Activated CD8-positive, alpha-beta T cell treated with anti-CD3 and anti-CD28 coated beads, Interleukin-2, amount 10 ng/mL, durations not matched to agents 7 days and 5 days (primary cell): Measurements from ENCODE around the gene STARD3. TPM values are rescaled to one million over a fixed set of nuclear protein-coding genes. Genes with fewer than 3 reads are reported as not detected.

ENCODE experiments used
- ATAC-seq: fragments of 150-1000 bp; cut with Tn5 transposase; one replicate; pipeline ENCODE4 v1.10.0; 2021; ENCODE audit warnings: moderate library complexity
- CTCF ChIA-PET: fragments of 350-600 bp; sonication (Branson Sonifier 250); formaldehyde crosslinking; loops from one replicate; lab custom pipeline; 2021; ENCODE audit warnings: antibody characterized with exemption; lab: Charles Lee
- POLR2A ChIA-PET: fragments of 350-600 bp; sonication (Branson Sonifier 250); formaldehyde crosslinking; loops from one replicate; lab custom pipeline; 2021; ENCODE audit warnings: antibody characterized with exemption; lab: Charles Lee
- DNase-seq: peaks from one replicate; pipeline ENCODE4 v3.0.0-alpha.2; 2020
- H3K27ac Mint-ChIP-seq: one replicate; pipeline ENCODE4 v1.8.0; 2021; ENCODE audit warnings: mild to moderate bottlenecking, mixed read lengths
- H3K27me3 Mint-ChIP-seq: one replicate; pipeline ENCODE4 v1.8.0; 2021; ENCODE audit warnings: low read depth, mixed read lengths
- H3K36me3 Mint-ChIP-seq: one replicate; pipeline ENCODE4 v1.8.0; 2021; ENCODE audit warnings: low read depth, mixed read lengths
- H3K4me1 Mint-ChIP-seq: one replicate; pipeline ENCODE4 v1.8.0; 2021; ENCODE audit warnings: low read depth, mixed read lengths
- H3K4me3 Mint-ChIP-seq: one replicate; pipeline ENCODE4 v1.8.0; 2021; ENCODE audit warnings: mild to moderate bottlenecking, mixed read lengths
- H3K9me3 Mint-ChIP-seq: one replicate; pipeline ENCODE4 v1.8.0; 2022; ENCODE audit warnings: mixed read lengths; ENCODE audit not compliant: insufficient read depth
- total RNA-seq, 2 experiments: library from RNA; stranded (reverse); gene quantifications; one replicate each; pipeline ENCODE4 v1.2.3, GENCODE V29; 2021

STARD3 gene
- total RNA-seq, 2 experiments from 2014 or later: 69.0 to 72.1 TPM

DNA sequence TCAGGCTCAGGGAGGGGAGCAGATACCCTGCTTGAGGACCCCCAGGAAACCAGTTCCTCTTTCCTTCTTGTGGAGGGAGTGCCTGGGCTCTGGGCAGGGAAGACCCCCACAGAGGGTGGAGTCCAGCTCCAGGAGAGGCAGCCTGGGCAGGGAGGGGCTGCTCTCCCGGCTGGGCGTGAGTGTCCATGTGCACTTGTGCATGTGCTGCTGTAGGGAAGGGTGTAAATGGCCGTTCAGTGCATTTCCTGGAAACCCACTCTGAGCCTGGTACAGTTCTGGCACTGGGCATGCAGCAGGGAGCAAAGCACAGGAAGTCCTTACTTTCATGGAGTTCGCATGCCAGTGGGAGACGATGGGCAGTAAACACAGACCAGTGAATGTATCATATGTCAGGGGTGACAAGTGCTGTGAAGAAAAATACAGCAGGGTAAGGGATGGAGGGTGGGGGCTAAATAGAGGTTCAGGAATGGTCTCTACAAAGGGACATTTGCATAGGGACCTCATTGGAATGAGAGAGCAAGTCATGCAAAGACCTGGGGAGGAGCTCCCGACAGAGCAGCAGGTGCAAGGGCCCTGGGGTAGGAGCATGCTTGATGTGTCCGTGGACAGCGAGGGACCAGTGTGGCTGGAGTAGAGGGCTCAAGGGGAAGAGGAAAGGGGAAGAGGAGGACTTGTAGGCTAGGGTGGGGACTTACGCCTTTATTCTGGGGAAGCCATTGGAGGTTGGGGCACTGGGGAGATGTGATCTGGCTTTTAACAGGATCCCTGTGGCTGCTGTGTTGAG, 5.5 kb downstream of the STARD3 start:
- ATAC-seq: no peak
- H3K27me3 Mint-ChIP-seq: no peaks in the 10 kb centered on the region
- ChIA-PET POLR2A (no interaction called here), CTCF (interaction anchor here (1.0 to 10.6 kb wide), 4 partner anchors 8 to 21 kb away, joined by 3 to 115 read pairs (median 50); no protein-coding TSS in a partner anchor)
- H3K9me3 Mint-ChIP-seq: no peaks in the 10 kb centered on the region
- no peak for DNase-seq
- peaks cover 72% of the 10 kb centered on the region for H3K4me1 Mint-ChIP-seq
- H3K4me3 Mint-ChIP-seq: no peak overlapping the region
- H3K36me3 Mint-ChIP-seq: peaks cover 13% of the 10 kb centered on the region
- peak overlapping the region; percentile 28 for H3K27ac Mint-ChIP-seq

GRCh38 chr17:39643271-39643670, 6.3 kb downstream of the STARD3 start:
- peaks cover 8% of the 10 kb centered on the region for H3K36me3 Mint-ChIP-seq
- H3K27ac Mint-ChIP-seq: no peak overlapping the region
- H3K4me1 Mint-ChIP-seq: peaks cover 64% of the 10 kb centered on the region
- no peak overlapping the region for H3K4me3 Mint-ChIP-seq
- no peaks in the 10 kb centered on the region for H3K27me3 Mint-ChIP-seq
- H3K9me3 Mint-ChIP-seq: no peaks in the 10 kb centered on the region
- DNase-seq: no peak
- CTCF ChIA-PET: interaction anchor here (1.0 to 10.6 kb wide), 5 partner anchors 9 to 22 kb away, joined by 3 to 115 read pairs (median 4); no protein-coding TSS in a partner anchor
- POLR2A ChIA-PET: no interaction called here
- ATAC-seq: no peak

GRCh38 chr17:39647256-39647655, 10.3 kb downstream of the STARD3 start:
- DNase-seq (no peak), ATAC-seq (no peak)
- POLR2A ChIA-PET: interaction anchor here (0.8 to 1.5 kb wide), 2 partner anchors 9 to 202 kb away, joined by 3 to 5 read pairs; no protein-coding TSS in a partner anchor
- no peaks in the 10 kb centered on the region for H3K9me3 Mint-ChIP-seq
- CTCF ChIA-PET: interaction anchor here (1.6 to 9.0 kb wide), 2 partner anchors 13 to 24 kb away, joined by 5 to 156 read pairs; partner anchors contain the start of gene PPP1R1B
- H3K36me3 Mint-ChIP-seq: peaks cover 7% of the 10 kb centered on the region
- no peak overlapping the region for H3K4me3 Mint-ChIP-seq
- H3K27ac Mint-ChIP-seq: no peak overlapping the region
- H3K4me1 Mint-ChIP-seq: peaks cover 43% of the 10 kb centered on the region
- H3K27me3 Mint-ChIP-seq: no peaks in the 10 kb centered on the region

- no peak overlapping the region for H3K4me3 Mint-ChIP-seq
- H3K4me1 Mint-ChIP-seq: peaks cover 33% of the 10 kb centered on the region
- H3K9me3 Mint-ChIP-seq: no peaks in the 10 kb centered on the region
- no peak overlapping the region for H3K27ac Mint-ChIP-seq
- POLR2A ChIA-PET: interaction anchor here (1.1 to 1.5 kb wide), 2 partner anchors 11 to 186 kb away, joined by 3 to 5 read pairs; no protein-coding TSS in a partner anchor
- DNase-seq (no peak), ATAC-seq (no peak)
- peaks cover 10% of the 10 kb centered on the region for H3K36me3 Mint-ChIP-seq
- CTCF ChIA-PET: interaction anchor here (0.9 to 9.0 kb wide), 5 partner anchors 14 to 81 kb away, joined by 3 to 156 read pairs (median 5); partner anchors contain the start of genes PNMT and PPP1R1B
- H3K27me3 Mint-ChIP-seq: no peaks in the 10 kb centered on the region
These were observed 11.8 kb downstream of the STARD3 start for GRCh38 chr17:39648616-39649366.

- Mint-ChIP-seq H3K27ac (no peak overlapping the region), H3K36me3 (peaks cover 12% of the 10 kb centered on the region), H3K9me3 (no peaks in the 10 kb centered on the region), H3K4me3 (no peak overlapping the region), H3K4me1 (peaks cover 31% of the 10 kb centered on the region), H3K27me3 (no peaks in the 10 kb centered on the region)
- DNase-seq (no peak), ATAC-seq (no peak)
- ChIA-PET POLR2A (no interaction called here), CTCF (interaction anchor here (1.6 to 9.0 kb wide), 3 partner anchors 16 to 35 kb away, joined by 4 to 156 read pairs (median 45); partner anchors contain the start of gene PPP1R1B)
These were observed 13.2 kb downstream of the STARD3 start for GRCh38 chr17:39650121-39650579.

GRCh38 chr17:39651923-39652586, 15.1 kb downstream of the STARD3 start:
- H3K4me1 Mint-ChIP-seq: peaks cover 31% of the 10 kb centered on the region
- no peak for ATAC-seq
- CTCF ChIA-PET: interaction anchor here (0.7 to 9.0 kb wide), 10 partner anchors 11 to 97 kb away, joined by 3 to 156 read pairs (median 5); partner anchors contain the start of genes PNMT, PPP1R1B and STARD3
- POLR2A ChIA-PET: no interaction called here
- H3K27me3 Mint-ChIP-seq: no peaks in the 10 kb centered on the region
- peaks cover 14% of the 10 kb centered on the region for H3K36me3 Mint-ChIP-seq
- H3K9me3 Mint-ChIP-seq: no peaks in the 10 kb centered on the region
- peak overlapping the region; percentile 37 for H3K27ac Mint-ChIP-seq
- no peak overlapping the region for H3K4me3 Mint-ChIP-seq
- DNase-seq: no peak

GRCh38 chr17:39652587-39653315, 15.8 kb downstream of the STARD3 start:
- ATAC-seq (peak; percentile 21), DNase-seq (no peak)
- ChIA-PET POLR2A (no interaction called here), CTCF (interaction anchor here (0.7 to 9.0 kb wide), 12 partner anchors 12 to 100 kb away, joined by 3 to 156 read pairs (median 8); partner anchors contain the start of genes PNMT, PPP1R1B and STARD3)
- Mint-ChIP-seq H3K27me3 (no peaks in the 10 kb centered on the region), H3K36me3 (peaks cover 15% of the 10 kb centered on the region), H3K27ac (peak overlapping the region; percentile 37), H3K4me1 (peaks cover 32% of the 10 kb centered on the region), H3K4me3 (no peak overlapping the region), H3K9me3 (no peaks in the 10 kb centered on the region)

DNA sequence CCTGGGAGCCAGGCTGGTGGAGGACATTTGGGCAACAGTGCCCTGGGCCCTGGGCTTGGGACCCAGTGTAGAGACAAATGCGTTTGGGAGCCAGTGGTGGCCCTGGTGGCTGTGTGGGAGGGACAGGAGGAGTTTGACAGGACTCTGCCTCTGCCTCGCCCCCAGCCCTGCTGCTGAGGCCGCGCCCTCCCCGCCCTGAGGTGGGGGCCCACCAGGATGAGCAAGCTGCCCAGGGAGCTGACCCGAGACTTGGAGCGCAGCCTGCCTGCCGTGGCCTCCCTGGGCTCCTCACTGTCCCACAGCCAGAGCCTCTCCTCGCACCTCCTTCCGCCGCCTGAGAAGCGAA, 16.3 kb downstream of the STARD3 start:
- Mint-ChIP-seq H3K9me3 (no peaks in the 10 kb centered on the region), H3K4me3 (no peak overlapping the region), H3K36me3 (peaks cover 16% of the 10 kb centered on the region), H3K27ac (no peak overlapping the region), H3K27me3 (no peaks in the 10 kb centered on the region), H3K4me1 (peaks cover 37% of the 10 kb centered on the region)
- ATAC-seq (no peak), DNase-seq (no peak)
- ChIA-PET CTCF (interaction anchor here (0.5 to 9.0 kb wide), 23 partner anchors 9 to 890 kb away, joined by 3 to 156 read pairs (median 6); partner anchors contain the start of genes ERBB2, MIEN1, PGAP3 and PNMT), POLR2A (no interaction called here)

DNA sequence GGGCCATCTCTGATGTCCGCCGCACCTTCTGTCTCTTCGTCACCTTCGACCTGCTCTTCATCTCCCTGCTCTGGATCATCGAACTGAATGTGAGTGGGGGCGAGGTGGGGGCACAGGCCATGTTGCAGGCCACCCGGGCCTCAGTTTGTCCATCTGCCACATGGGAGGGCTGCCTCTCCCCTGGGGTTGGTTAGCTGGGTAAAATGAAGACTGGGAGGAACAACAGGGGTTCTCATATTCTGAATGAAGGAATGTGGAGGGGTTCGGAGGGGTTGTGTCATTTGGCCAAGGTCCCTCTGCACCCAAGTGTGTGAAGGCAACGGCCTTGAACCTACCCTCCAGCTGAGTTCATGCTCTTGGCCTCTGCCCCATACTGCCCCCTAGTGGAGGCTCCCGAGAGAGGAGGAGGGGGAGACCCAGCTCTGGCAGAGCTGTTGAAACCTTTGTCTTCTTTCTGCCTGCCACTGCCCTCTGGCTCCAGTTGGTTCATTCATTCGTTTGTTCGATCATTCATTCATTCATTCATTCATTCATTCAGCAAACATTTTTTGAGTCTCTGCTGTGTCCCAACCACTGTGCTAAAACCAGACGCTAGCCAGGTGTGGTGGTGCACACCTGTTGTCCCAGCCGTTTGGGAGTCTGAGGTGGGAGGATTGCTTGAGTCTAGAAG, 16.9 kb downstream of the STARD3 start:
- DNase-seq (peak; percentile 88), ATAC-seq (peak; percentile 85)
- ChIA-PET POLR2A (interaction anchor here (0.8 kb wide), 1 partner anchor 193 kb away, joined by 3 read pairs; no protein-coding TSS in a partner anchor), CTCF (interaction anchor here (0.5 to 9.0 kb wide), 27 partner anchors 9 to 890 kb away, joined by 3 to 156 read pairs (median 5); partner anchors contain the start of genes ERBB2, MIEN1, PGAP3 and PNMT)
- Mint-ChIP-seq H3K36me3 (peaks cover 18% of the 10 kb centered on the region), H3K4me3 (no peak overlapping the region), H3K27me3 (no peaks in the 10 kb centered on the region), H3K9me3 (no peaks in the 10 kb centered on the region), H3K27ac (no peak overlapping the region), H3K4me1 (peaks cover 37% of the 10 kb centered on the region)

GRCh38 chr17:39655105-39655504, 18.2 kb downstream of the STARD3 start:
- ATAC-seq: no peak

More at GRCh38 chr17:39655105-39655504, 18.2 kb downstream of the STARD3 start:
- ChIA-PET POLR2A (interaction anchor here (0.6 to 1.9 kb wide), 3 partner anchors 33 to 65 kb away, joined by 3 to 5 read pairs (median 3); partner anchors contain the start of gene PGAP3), CTCF (interaction anchor here (0.7 to 9.0 kb wide), 16 partner anchors 13 to 241 kb away, joined by 3 to 156 read pairs (median 8); partner anchors contain the start of genes MIEN1, PGAP3, PNMT and PPP1R1B)
- no peak for DNase-seq
- peaks cover 19% of the 10 kb centered on the region for H3K36me3 Mint-ChIP-seq
- H3K4me1 Mint-ChIP-seq: peaks cover 43% of the 10 kb centered on the region
- no peak overlapping the region for H3K27ac Mint-ChIP-seq
- H3K9me3 Mint-ChIP-seq: no peaks in the 10 kb centered on the region
- no peaks in the 10 kb centered on the region for H3K27me3 Mint-ChIP-seq
- no peak overlapping the region for H3K4me3 Mint-ChIP-seq
